ENCODE data around the gene IL3. TPM values are rescaled to one million over a fixed set of nuclear protein-coding genes. Genes with fewer than 3 reads are reported as not detected.

Gene IL3
- total and polyA plus RNA-seq, 9 of the 15 experiments (the other 6 are each of a cell fraction or from before 2014, with no cell fraction given) = not detected

- no peak for TF ChIP-seq ELK3 (CRISPR knock-in tag; IDR thresholded peaks at IDR 0.05)
- no peak for TF ChIP-seq MLX (CRISPR knock-in tag; conservative IDR thresholded peaks at IDR 0.05)
- no peak for TF ChIP-seq ZNF197 (CRISPR knock-in tag; IDR thresholded peaks at IDR 0.05; ENCODE audit: low read depth)
- no peak for TF ChIP-seq ZNF134 (CRISPR knock-in tag; conservative IDR thresholded peaks at IDR 0.05)
- no peak for TF ChIP-seq ZNF224 (CRISPR knock-in tag; IDR thresholded peaks at IDR 0.05)
- no peak for TF ChIP-seq ARNT (IDR thresholded peaks at IDR 0.05)
- TF ChIP-seq REST (IDR thresholded peaks at IDR 0.05; ENCODE audit: borderline replicate concordance) = peak; percentile 93
- TF ChIP-seq REST (CRISPR knock-in tag; IDR thresholded peaks at IDR 0.05; ENCODE audit: low read depth) = no peak
- TF ChIP-seq, protein P1, sequence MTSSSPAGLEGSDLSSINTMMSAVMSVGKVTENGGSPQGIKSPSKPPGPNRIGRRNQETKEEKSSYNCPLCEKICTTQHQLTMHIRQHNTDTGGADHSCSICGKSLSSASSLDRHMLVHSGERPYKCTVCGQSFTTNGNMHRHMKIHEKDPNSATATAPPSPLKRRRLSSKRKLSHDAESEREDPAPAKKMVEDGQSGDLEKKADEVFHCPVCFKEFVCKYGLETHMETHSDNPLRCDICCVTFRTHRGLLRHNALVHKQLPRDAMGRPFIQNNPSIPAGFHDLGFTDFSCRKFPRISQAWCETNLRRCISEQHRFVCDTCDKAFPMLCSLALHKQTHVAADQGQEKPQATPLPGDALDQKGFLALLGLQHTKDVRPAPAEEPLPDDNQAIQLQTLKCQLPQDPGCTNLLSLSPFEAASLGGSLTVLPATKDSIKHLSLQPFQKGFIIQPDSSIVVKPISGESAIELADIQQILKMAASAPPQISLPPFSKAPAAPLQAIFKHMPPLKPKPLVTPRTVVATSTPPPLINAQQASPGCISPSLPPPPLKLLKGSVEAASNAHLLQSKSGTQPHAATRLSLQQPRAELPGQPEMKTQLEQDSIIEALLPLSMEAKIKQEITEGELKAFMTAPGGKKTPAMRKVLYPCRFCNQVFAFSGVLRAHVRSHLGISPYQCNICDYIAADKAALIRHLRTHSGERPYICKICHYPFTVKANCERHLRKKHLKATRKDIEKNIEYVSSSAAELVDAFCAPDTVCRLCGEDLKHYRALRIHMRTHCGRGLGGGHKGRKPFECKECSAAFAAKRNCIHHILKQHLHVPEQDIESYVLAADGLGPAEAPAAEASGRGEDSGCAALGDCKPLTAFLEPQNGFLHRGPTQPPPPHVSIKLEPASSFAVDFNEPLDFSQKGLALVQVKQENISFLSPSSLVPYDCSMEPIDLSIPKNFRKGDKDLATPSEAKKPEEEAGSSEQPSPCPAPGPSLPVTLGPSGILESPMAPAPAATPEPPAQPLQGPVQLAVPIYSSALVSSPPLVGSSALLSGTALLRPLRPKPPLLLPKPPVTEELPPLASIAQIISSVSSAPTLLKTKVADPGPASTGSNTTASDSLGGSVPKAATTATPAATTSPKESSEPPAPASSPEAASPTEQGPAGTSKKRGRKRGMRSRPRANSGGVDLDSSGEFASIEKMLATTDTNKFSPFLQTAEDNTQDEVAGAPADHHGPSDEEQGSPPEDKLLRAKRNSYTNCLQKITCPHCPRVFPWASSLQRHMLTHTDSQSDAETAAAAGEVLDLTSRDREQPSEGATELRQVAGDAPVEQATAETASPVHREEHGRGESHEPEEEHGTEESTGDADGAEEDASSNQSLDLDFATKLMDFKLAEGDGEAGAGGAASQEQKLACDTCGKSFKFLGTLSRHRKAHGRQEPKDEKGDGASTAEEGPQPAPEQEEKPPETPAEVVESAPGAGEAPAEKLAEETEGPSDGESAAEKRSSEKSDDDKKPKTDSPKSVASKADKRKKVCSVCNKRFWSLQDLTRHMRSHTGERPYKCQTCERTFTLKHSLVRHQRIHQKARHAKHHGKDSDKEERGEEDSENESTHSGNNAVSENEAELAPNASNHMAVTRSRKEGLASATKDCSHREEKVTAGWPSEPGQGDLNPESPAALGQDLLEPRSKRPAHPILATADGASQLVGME (CRISPR knock-in tag; IDR thresholded peaks at IDR 0.05) = no peak
- TF ChIP-seq, protein P2, sequence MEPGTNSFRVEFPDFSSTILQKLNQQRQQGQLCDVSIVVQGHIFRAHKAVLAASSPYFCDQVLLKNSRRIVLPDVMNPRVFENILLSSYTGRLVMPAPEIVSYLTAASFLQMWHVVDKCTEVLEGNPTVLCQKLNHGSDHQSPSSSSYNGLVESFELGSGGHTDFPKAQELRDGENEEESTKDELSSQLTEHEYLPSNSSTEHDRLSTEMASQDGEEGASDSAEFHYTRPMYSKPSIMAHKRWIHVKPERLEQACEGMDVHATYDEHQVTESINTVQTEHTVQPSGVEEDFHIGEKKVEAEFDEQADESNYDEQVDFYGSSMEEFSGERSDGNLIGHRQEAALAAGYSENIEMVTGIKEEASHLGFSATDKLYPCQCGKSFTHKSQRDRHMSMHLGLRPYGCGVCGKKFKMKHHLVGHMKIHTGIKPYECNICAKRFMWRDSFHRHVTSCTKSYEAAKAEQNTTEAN (CRISPR knock-in tag; IDR thresholded peaks at IDR 0.05) = no peak
These were observed 5.0 kb downstream of the IL3 start (continued) for GRCh38 chr5:132065351-132065937.

All from K562 (cell line).